B cell (primary cell): ENCODE results near the gene ANGEL2. TPM values are rescaled to one million over a fixed set of nuclear protein-coding genes. Genes with fewer than 3 reads are reported as not detected.
"Not testable (repeated sequence)": the region's sequence is repeated elsewhere in the genome, so short reads cannot be mapped to it uniquely, and the experiment has no call there.

ENCODE experiments used
- ATAC-seq: fragments of 200-7000 bp; cut with Tn5 transposase; one replicate; pipeline ENCODE4 v1.10.0; 2021; ENCODE audit warnings: low read depth, mild to moderate bottlenecking, moderate number of reproducible peaks, moderate library complexity
- CTCF ChIA-PET: fragments of 350-600 bp; sonication (Branson Sonifier 250); formaldehyde crosslinking; loops from one replicate; lab custom pipeline; 2021; ENCODE audit warnings: antibody characterized with exemption, inconsistent platforms; lab: Charles Lee
- POLR2A ChIA-PET: fragments of 350-600 bp; sonication (Branson Sonifier 250); formaldehyde crosslinking; loops from one replicate; lab custom pipeline; 2021; ENCODE audit warnings: antibody characterized with exemption; lab: Charles Lee
- DNase-seq: peaks from one replicate; pipeline ENCODE4 v3.0.0; 2013
- H2AFZ ChIP-seq: 2 replicates; pipeline ENCODE4 v1.6.1; 2012; ENCODE audit warnings: mild to moderate bottlenecking, low read depth, low read length; ENCODE audit not compliant: insufficient read depth, poor library complexity, severe bottlenecking
- H3K27ac ChIP-seq, 2 donors: 1 replicate in 1 of 2; 2 replicates in 1 of 2; pipeline ENCODE4 v1.5.1; 2012 to 2013; ENCODE audit warnings: low read length in 2 of 2, mild to moderate bottlenecking in 2 of 2, moderate library complexity in 1 of 2
- H3K27me3 ChIP-seq, 4 experiments: fragments of 200-600 bp in 1 of 4; sonication (generic) in 1 of 4; replicated peaks in 1 of 4; 1 replicate in 2 of 4; 2 replicates in 2 of 4; pipeline versions ENCODE4 v1.6.1 to v1.7.0; 2013 to 2016; ENCODE audit warnings: low read length in 3 of 4, mild to moderate bottlenecking in 2 of 4, mixed read lengths in 1 of 4, moderate library complexity in 1 of 4; ENCODE audit not compliant: insufficient read depth in 4 of 4, control insufficient read depth in 3 of 4; ENCODE audit errors: control extremely low read depth in 1 of 4
- H3K36me3 ChIP-seq, 2 experiments: replicated peaks in 1 of 2; 1 replicate in 1 of 2; 2 replicates in 1 of 2; pipeline versions ENCODE4 v1.6.1 to v1.7.1; 2013; ENCODE audit warnings: low read length in 1 of 2; ENCODE audit not compliant: insufficient read depth in 2 of 2, control insufficient read depth in 1 of 2; ENCODE audit errors: control extremely low read depth in 1 of 2, extremely low read depth in 1 of 2
- H3K4me1 ChIP-seq, 2 donors: fragments of 200-600 bp in 1 of 2; sonication (generic) in 1 of 2; 1 replicate in 1 of 2; 2 replicates in 1 of 2; pipeline versions ENCODE4 v1.5.1 to v1.6.1; 2013 to 2017; ENCODE audit warnings: low read length in 2 of 2; ENCODE audit not compliant: control insufficient read depth in 2 of 2, insufficient read depth in 2 of 2
- H3K4me2 ChIP-seq: replicated peaks from 2 replicates; pipeline ENCODE3; 2012; ENCODE audit warnings: mild to moderate bottlenecking, low read depth, low read length; ENCODE audit not compliant: poor library complexity, severe bottlenecking
- H3K4me3 ChIP-seq, 5 experiments: fragments of 200-600 bp in 1 of 5; sonication (generic) in 1 of 5; 1 replicate in 3 of 5; 2 replicates in 2 of 5; pipeline versions ENCODE4 v1.5.1 to v1.7.0; 2011 to 2016; ENCODE audit warnings: low read length in 4 of 5, mild to moderate bottlenecking in 4 of 5, low read depth in 2 of 5, control low read depth in 1 of 5, moderate library complexity in 1 of 5; ENCODE audit not compliant: insufficient read depth in 1 of 5; ENCODE audit errors: control extremely low read depth in 1 of 5, extremely low read depth in 1 of 5
- H3K79me2 ChIP-seq: fragments of 200-600 bp; sonication (generic); one replicate; pipeline ENCODE4 v1.6.0; 2016; ENCODE audit warnings: low read length; ENCODE audit not compliant: control insufficient read depth, insufficient read depth
- H3K9ac ChIP-seq: fragments of 200-600 bp; sonication (generic); 2 replicates; pipeline ENCODE4 v1.6.1; 2017; ENCODE audit warnings: mild to moderate bottlenecking, low read length, moderate library complexity
- H3K9me3 ChIP-seq, 3 donors: one replicate each; pipeline versions ENCODE4 v1.6.1 to v1.7.1; 2013; ENCODE audit warnings: low read length in 2 of 3; ENCODE audit not compliant: control insufficient read depth in 2 of 3, insufficient read depth in 1 of 3; ENCODE audit errors: control extremely low read depth in 1 of 3
- H4K20me1 ChIP-seq: 2 replicates; pipeline ENCODE4 v1.6.0; 2012; ENCODE audit warnings: mild to moderate bottlenecking, low read length; ENCODE audit not compliant: insufficient read depth, control insufficient read depth, poor library complexity, severe bottlenecking
- H3K27ac Mint-ChIP-seq: one replicate; pipeline ENCODE4 v1.8.0; 2021; ENCODE audit warnings: mixed read lengths
- H3K27me3 Mint-ChIP-seq: one replicate; pipeline ENCODE4 v1.8.0; 2021; ENCODE audit warnings: mixed read lengths
- H3K4me1 Mint-ChIP-seq: one replicate; pipeline ENCODE4 v1.8.0; 2021; ENCODE audit warnings: mixed read lengths
- H3K4me3 Mint-ChIP-seq: one replicate; pipeline ENCODE4 v1.8.0; 2021; ENCODE audit warnings: mixed read lengths
- H3K9me3 Mint-ChIP-seq: one replicate; pipeline ENCODE4 v1.8.0; 2022; ENCODE audit warnings: mixed read lengths; ENCODE audit not compliant: insufficient read depth
- EZH2 ChIP-seq: IDR thresholded peaks from 2 replicates; pipeline ENCODE4 v1.6.1; 2012; ENCODE audit warnings: borderline replicate concordance, low read depth, mild to moderate bottlenecking, moderate library complexity, low read length; ENCODE audit not compliant: insufficient read depth, poor library complexity, severe bottlenecking
- WGBS: methylation state at CpG from one replicate; pipeline ENCODE4 v1.1.5; 2013; ENCODE audit warnings: missing lambda C conversion rate; ENCODE audit not compliant: insufficient coverage; 5-methylcytosine and 5-hydroxymethylcytosine counted together
- intact Hi-C: fragments of 100-400 bp; cut with micrococcal nuclease; formaldehyde crosslinking; loops from one replicate; pipeline ENCODE4 v1.10.0; 2022
- polyA plus RNA-seq: library from polyadenylated mRNA; depleted of rRNA; stranded (reverse); fragments of >200 nt; gene quantifications from 2 replicates; pipeline ENCODE4 v1.2.3, GENCODE V29; 2012
- total RNA-seq, 2 donors: library from RNA; stranded (reverse); fragments of 120-200 nt in 1 of 2; gene quantifications; 1 replicate in 1 of 2; 2 replicates in 1 of 2; pipeline versions ENCODE4 v1.2.3 to v1.2.4, GENCODE V29; 2013 to 2022
- TF ChIP-seq, protein P1 (sequence below): fragments of 200-600 bp; IDR thresholded peaks from one replicate; pipeline ENCODE4 v1.8.0; 2022; ENCODE audit warnings: antibody characterized with exemption, mild to moderate bottlenecking

The ANGEL2 gene
- total and polyA plus RNA-seq, 2 donors (not counting 1 experiment from before 2014, with no cell fraction given): 25.2 to 94.2 TPM

DNA sequence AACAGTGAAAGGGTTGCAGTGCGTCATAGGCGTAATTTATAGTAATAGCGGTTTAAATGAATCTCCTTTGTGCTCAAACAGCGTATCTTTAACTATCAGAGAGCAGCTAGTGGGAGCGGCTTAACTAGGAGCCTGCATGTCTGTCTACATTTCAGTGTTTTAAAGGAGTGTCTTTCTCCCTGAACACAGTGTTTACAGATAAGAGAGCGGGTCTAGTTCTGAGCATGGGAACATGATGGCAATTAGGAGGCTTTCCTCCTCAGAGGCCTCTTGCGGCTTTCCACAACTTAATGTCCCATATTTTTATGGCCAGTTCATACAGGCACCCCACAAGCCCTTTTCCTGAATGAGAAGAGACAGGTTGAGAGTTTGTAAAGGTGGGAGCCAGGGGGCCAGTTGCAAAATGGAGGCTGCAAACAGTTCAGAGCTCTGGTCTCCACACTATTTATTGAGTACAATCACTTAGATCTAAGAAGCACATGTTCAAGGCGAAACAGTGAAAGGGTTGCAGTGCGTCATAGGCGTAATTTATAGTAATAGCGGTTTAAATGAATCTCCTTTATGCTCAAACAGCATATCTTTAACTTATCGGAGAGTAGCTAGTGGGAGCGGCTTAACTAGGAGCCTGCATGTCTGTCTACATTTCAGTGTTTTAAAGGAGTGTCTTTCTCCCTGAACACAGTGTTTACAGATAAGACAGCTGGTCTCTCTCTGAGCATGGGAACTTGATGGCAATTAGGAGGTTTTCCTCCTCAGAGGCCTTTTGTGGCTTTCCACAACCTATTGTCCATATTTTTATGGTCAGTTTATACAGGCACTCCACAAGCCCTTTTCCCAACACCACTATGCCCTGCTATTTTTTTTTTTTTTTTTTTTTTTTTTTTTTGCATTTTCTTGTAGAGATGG lies 29.9 kb upstream of the ANGEL2 start:
- H3K4me1 ChIP-seq, intact Hi-C loops: not testable (repeated sequence)

DNA sequence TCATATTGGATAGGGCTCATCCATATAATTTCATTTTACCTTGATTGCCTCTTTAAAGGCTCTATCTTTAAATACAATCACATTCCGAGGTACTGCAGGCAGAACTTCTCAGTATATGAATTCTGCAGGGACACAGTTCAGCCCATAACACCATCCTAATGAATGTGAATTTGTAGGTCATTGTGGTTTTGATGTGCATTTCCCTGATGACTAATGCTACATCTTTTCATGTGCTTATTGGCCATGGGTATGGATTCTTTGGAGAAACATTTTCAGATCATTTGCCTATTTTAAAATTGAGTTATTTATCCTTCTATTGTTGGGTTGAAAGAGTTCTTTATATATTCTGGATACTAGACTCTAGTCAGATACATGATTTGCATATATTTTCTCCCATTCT lies 25.8 kb upstream of the ANGEL2 start:
- peaks cover 0 to 1% (median 0%) of the 10 kb centered on the region in 3 donors for H3K9me3 ChIP-seq
- H3K4me2 ChIP-seq: no peak overlapping the region
- H3K27me3 ChIP-seq: peaks cover 0 to 8% (median 2%) of the 10 kb centered on the region in 4 experiments
- ATAC-seq: no peak
- no peak for DNase-seq
- no peaks in the 10 kb centered on the region for H3K79me2 ChIP-seq
- no peaks in the 10 kb centered on the region for H3K4me1 ChIP-seq
- no CpG with 5 or more reads among the region's 1 CpG for WGBS
- H3K27ac ChIP-seq: no peak overlapping the region
- intact Hi-C loops: no loop called here
- no peaks in the 10 kb centered on the region for H4K20me1 ChIP-seq
- H2AFZ ChIP-seq: no peak overlapping the region
- TF ChIP-seq, protein P1, sequence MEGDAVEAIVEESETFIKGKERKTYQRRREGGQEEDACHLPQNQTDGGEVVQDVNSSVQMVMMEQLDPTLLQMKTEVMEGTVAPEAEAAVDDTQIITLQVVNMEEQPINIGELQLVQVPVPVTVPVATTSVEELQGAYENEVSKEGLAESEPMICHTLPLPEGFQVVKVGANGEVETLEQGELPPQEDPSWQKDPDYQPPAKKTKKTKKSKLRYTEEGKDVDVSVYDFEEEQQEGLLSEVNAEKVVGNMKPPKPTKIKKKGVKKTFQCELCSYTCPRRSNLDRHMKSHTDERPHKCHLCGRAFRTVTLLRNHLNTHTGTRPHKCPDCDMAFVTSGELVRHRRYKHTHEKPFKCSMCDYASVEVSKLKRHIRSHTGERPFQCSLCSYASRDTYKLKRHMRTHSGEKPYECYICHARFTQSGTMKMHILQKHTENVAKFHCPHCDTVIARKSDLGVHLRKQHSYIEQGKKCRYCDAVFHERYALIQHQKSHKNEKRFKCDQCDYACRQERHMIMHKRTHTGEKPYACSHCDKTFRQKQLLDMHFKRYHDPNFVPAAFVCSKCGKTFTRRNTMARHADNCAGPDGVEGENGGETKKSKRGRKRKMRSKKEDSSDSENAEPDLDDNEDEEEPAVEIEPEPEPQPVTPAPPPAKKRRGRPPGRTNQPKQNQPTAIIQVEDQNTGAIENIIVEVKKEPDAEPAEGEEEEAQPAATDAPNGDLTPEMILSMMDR: no peak
- TF ChIP-seq EZH2: no peak
- H3K4me3 Mint-ChIP-seq: no peak overlapping the region
- no peaks in the 10 kb centered on the region for H3K4me1 Mint-ChIP-seq
- CTCF ChIA-PET: interaction anchor here (0.6 kb wide), 2 partner anchors 30 to 51 kb away, joined by 3 read pairs; no protein-coding TSS in a partner anchor
- no peak overlapping the region for H3K9ac ChIP-seq
- H3K36me3 ChIP-seq: no peaks in the 10 kb centered on the region
- no peaks in the 10 kb centered on the region for H3K9me3 Mint-ChIP-seq
- peaks cover 25% of the 10 kb centered on the region for H3K27me3 Mint-ChIP-seq
- POLR2A ChIA-PET: no interaction called here
- no peak overlapping the region for H3K4me3 ChIP-seq
- H3K27ac Mint-ChIP-seq: no peak overlapping the region

More for the DNA sequence above, 29.9 kb upstream of the ANGEL2 start:
- H4K20me1 ChIP-seq, H3K27ac ChIP-seq, H2AFZ ChIP-seq, H3K4me3 Mint-ChIP-seq, CTCF ChIA-PET, H3K79me2 ChIP-seq, POLR2A ChIA-PET, H3K27ac Mint-ChIP-seq, H3K4me3 ChIP-seq, H3K4me1 Mint-ChIP-seq, H3K4me2 ChIP-seq, DNase-seq, H3K9me3 Mint-ChIP-seq, H3K27me3 ChIP-seq, H3K9me3 ChIP-seq, ATAC-seq, H3K9ac ChIP-seq, H3K36me3 ChIP-seq: not testable (repeated sequence)
- WGBS: 100% methylated on average over 2 of the region's 13 CpGs
- peaks cover 27% of the 10 kb centered on the region for H3K27me3 Mint-ChIP-seq
